Measurements from ENCODE around the gene LRRFIP1.
A peak's percentile ranks its signal among the peaks of the same experiment; 100 is the strongest.
"Not testable (repeated sequence)": the region's sequence is repeated elsewhere in the genome, so short reads cannot be mapped to it uniquely, and the experiment has no call there.

The LRRFIP1 gene

DNA sequence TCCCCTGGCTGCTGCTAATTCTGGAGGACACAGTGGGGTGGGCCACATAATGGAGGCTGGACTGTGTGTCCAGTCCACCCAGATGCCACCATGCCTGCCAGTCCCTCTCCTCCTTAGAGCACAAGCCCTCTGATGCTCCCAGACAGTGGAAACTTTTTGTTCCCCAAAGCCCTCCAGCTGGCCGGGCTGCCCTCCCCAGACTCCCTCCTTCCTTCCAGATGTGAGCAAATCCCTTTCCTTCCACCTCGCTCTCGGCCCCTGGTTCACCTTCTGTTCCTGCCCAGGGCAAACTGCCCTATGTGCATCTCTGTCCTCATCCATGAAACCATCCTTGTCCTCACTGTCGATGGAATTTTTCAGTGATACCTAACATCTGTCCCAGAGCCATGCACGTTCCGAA, 33.9 kb downstream of the LRRFIP1 start:
- DNase-seq (ENCODE audit: low read depth in 1 of 2, low spot score in 1 of 2) = no peak

DNA sequence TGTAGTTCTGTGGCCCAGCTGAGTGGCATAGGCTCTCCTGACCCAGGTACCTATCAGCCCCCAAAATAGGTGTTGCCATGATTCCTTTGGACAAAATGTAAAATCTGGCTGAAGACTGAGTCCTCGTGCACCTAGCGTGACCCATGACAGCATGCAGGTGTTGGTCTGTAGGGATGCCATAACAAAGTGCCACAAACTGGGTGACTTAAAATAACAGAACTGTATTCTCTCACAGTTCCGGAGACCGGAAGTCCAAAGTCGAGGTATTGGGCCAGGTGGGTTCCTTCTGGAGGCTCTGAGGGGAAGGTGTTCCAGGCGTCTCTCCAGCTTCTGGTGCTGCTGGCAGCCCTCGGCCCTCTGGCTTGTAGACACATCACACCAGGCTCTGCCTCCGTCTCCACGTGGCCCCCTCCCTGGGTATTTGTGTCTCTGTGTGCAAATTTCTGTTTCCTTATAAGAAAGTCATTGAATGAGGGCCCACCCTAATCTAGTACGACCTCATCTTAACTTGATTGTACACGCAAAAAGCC, 34.5 kb downstream of the LRRFIP1 start:
- DNase-seq (ENCODE audit: low read depth in 1 of 2, low spot score in 1 of 2) = no peak

DNA sequence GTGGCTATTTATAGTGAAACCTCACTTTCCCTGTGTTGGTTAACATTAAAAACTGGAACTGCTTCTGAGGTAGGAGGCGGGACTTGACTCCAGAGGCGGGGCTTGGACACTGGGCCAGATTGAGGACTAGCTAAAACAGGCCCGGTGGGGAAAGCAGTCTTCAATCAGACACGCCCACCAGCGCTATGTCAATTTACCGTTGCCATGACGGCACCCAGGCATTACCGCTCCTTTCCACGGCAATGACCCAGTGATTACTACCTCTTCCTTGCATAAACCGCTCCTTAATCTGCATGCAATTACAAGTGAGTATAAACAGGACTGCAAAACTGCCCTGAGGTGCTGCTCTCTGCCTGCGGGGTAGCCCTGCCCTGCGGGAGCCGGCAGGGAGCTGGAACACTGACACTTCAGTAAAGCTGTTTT, 35.3 kb downstream of the LRRFIP1 start:
- DNase-seq (ENCODE audit: low read depth in 1 of 2, low spot score in 1 of 2) = no peak

DNA sequence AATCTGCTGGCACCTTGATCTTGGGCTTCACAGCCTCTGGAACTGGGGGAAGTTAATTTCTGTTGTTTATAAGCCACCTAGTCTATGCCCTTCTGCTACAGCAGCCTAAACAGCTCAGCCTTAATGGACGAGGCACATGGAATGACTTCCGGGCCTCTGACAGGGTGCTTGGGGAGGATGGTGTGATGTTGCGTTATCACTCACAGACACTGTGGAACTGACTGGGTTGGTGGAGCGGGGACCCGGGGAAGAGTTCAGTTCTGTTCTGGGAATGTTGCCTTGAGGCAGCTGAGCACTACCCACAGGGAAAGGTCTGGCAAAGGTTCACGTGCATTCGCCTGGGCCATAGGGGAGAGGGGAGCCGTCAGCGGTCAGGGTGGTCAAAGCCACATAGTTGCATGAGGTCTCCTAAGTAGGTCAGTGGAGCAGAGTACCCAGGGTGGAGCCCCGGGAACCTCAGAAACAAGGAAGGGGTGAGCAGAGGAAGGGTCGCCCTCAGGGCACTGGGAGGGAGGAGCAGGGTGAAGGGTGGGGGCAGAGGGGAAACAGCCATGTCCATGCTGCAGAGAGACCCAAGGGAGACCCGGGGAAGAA, 36.2 kb downstream of the LRRFIP1 start:
- no peak for DNase-seq (ENCODE audit: low read depth in 1 of 2, low spot score in 1 of 2)

DNA sequence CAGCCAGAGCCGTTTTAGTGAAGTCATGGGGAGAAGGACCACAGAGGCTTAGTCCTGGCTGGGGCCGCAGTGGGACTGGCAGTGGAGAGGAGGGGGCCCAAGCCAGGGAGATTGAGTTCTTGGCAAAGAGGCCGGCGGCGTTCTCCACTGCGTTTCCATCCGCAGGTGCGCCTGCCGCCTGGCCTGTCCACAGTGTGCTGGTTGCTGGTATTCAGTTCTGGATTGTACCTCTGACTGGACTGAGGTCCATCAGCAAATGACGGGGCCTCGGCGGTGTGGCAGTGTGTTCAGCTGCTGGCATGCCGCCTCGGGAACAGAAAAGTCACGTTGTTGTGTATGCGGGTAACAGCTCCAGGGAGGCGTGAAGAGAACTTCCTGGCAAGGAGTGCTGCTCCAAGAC, 36.8 kb downstream of the LRRFIP1 start:
- DNase-seq (ENCODE audit: low read depth in 1 of 2, low spot score in 1 of 2) = no peak

DNA sequence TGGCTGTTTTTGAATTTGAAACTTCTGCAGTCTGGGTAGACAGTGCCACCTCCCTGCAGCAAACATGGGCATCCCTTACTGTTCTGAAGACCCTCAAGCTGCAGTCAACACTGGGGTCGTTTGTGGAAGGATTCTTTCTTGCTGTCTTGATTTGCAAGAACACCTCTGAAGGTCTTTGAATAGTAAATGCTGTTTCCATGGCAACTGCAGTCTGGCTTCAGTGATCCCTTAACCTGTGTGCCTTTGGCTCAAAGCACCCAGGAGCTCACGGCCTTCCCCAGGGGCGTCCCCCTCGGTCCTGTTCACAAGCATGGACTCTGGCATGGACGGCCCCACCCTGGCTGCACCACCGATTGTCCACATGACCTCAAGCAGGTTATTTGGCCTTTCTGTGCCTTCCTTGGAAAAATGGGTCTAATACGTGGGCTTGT, 38.3 kb downstream of the LRRFIP1 start:
- no peak for DNase-seq (ENCODE audit: low read depth in 1 of 2, low spot score in 1 of 2)

DNA sequence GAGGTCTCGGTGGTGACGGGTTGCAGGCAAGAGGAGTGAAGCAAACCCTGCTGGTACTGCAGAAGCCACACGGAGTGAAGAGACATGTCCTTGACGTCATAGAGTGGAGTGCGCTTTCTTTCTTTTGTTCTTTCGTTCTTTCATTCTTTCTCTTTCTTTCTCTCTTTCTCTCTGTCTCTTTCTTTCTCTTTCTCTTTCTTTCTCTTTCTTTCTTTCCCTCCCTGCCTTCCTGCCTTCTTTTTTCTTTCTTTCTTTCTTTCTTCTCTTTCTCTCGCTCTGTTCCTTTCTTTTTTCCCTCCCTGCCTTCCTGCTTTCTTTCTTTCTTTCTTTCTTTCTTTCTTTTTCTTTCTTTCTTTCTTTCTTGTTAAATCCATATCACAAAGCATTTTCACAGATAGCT, 39.2 kb downstream of the LRRFIP1 start:
- DNase-seq (ENCODE audit: low read depth in 1 of 2, low spot score in 1 of 2) = no peak

DNA sequence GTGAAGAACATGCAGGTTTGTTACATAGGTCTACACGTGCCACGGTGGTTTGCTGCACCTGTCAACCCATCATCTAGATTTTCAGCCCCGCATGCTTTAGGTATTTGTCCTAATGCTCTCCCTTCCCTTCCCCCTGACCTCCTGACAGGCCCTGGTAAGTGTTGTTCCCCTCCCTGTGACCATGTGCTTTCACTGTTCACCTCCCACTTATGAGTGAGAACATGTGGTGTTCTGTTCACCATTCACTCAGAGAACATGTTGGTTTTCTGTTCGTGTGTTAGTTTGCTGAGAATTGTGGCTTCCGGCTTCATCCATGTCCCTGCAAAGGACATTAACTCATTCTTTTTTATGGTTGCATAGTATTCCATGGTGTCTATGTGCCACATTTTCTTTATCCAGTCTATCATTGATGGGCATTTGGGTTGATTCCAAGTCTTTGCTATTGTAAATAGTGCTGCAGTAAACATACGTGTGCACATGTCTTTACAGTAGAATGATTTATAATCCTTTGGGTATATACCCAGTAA, 39.7 kb downstream of the LRRFIP1 start:
- DNase-seq (ENCODE audit: low read depth in 1 of 2, low spot score in 1 of 2) = not testable (repeated sequence)

DNA sequence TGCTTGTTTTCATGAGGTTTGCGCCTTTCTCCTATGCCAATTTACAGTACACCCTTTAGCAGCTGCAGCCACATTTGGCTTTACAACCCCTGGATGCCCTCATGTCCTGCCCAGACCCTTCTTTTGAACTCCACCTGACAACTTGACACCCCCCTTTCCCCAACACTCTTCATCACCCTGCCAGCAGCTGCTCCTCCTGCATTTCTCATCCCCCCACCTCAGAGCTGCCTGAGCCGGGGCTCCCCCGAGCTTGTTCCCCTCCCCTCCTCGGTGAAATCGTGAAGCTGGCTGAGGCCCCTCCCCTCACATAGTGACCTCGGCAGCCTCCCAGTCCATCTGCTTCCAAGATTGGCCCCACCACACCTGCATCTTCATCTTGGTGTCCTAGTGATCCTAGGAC, 40.5 kb downstream of the LRRFIP1 start:
- no peak for DNase-seq (ENCODE audit: low read depth in 1 of 2, low spot score in 1 of 2)

DNA sequence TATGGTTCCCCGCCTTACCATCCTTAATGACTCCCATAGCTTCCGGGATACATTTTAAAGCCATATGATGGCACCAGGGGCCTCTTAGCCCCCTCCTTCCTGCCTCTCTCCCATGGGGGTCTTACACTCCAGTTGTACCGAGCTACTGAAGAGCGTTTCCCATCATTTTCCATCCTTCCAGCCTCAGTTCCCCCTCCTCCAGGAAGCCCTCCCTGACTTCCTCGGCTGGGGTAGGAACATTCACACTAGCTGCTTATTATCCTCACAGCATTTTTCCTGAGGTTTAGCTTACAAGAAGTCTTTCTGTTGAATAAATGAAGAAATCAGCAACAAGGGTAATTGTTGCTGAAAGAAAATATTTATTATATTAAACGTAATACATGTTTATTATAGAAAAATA, 41.1 kb downstream of the LRRFIP1 start:
- DNase-seq (ENCODE audit: low read depth in 1 of 2, low spot score in 1 of 2) = no peak

DNA sequence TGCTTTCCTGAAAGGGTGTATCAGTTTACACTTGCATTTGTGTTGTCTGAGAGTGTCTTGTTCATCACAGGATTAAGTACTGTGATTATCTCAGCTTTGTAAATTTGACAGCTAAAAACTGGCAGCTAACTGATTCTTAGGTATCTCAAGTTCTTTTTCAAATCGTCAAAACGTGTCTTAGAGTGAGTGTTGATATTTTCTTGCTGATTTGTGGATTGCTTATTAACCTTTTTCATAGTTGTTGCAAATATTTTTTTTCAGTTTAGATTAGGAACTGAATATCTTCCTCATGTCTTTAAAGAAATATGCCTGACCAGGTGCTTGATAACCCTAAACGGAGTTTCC, 41.9 kb downstream of the LRRFIP1 start:
- no peak for DNase-seq (ENCODE audit: low read depth in 1 of 2, low spot score in 1 of 2)

DNA sequence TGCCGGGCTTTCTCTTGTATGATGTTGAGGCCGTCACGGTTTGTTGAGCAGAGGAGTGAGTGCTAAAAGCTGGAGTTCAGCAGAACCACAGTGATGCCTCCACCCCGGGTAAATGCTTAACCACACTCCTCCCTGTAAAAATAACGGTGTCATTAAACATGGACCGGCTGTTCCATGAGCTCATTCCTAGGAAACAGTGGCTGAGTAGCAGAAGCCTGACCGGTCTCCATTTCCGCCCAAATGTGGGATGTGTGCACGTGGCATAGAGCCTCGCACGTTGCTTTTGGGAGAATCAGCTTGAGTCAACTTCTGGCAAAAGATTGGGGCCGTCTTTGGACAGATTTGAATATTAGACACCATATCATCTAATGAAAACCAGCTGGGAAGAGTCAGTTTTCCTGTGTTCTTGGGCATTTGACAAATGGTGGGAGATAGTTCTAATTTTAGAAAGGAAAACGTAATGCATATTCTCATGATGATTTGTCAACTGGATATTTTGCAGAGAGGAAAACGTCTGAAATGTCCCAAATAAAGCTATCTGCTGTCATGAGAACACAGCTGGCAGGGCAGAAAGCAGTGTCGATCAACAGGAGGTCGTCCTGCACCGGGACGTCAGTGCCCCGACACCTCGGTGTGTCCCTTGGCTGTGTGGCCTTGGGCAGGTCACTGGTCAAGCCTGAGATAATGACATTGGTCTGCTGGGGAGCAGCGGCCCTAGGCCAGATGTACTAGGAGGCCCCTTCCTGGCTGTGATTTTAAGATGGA, 42.4 kb downstream of the LRRFIP1 start:
- no peak for DNase-seq (ENCODE audit: low read depth in 1 of 2, low spot score in 1 of 2)

DNA sequence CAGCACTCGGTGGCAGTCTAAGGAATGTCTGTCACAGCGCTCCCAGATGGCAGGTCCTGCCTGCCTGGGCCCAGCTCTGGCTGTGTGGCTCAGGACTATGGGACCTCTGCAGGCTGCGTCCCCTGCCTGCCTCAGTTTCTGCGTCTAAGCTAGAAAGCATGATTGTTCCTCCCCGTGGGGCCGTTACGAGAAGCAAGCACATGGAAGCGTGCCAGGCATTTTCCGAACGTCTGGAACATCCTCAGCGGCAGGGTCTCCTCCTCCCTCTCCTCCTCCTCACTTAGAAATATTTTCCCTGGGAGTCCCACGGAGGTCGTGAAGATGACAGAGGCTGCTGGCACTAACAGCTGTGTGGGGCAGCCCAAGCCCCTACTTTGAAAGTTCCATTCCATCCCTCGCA, 43.3 kb downstream of the LRRFIP1 start:
- DNase-seq (ENCODE audit: low read depth in 1 of 2, low spot score in 1 of 2) = no peak

DNA sequence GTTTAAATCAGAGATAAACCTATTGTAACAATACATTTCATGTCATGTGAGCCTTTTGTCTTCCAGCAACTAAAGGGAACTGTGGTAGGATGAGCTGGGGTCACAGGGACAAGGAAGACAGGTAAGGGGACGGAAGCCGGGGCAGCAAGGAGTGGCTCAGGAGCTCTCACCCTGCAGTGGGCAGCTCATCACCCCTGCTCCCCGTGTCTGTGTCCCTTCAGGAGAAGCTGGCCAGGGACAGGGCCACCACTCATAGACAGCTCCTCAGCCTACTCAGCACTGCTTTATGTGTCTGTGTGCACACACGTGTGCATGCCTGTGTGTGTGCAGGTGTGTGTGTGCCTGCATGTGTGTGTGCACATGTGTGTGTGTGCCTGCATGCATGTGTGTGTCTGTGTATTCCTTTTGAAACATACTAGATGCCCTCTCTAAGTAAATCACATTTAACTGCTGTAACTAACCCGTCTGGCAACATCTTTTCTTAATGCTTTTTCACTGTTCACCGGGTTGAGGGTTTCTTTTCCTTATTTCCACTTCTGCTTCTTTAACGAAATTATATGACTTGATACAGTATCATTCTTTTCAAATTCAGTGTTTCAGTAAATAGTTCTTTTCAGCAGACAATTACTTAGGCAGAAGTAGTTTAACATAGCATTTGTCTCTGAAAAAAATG, 44.2 kb downstream of the LRRFIP1 start:
- no peak for DNase-seq (ENCODE audit: low read depth in 1 of 2, low spot score in 1 of 2)

DNA sequence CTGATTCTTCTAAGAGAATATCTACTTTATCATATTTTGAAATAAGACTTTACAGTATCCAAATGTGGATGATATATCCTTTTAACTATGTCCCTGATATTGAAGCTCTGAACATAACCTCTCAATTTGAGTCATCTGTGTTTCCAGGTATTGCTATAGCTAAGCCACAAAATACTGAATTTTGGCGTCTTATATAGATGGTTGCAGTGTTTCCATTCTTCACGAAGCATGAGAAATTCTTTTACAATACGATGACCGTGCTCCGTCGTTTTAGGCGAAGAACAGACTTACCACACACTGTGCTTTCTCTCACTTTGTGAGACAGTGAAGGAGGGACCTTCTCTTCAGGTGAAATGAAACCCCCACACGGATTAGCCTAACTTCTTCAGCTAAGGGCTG, 45.3 kb downstream of the LRRFIP1 start:
- no peak for DNase-seq (ENCODE audit: low read depth in 1 of 2, low spot score in 1 of 2)

DNA sequence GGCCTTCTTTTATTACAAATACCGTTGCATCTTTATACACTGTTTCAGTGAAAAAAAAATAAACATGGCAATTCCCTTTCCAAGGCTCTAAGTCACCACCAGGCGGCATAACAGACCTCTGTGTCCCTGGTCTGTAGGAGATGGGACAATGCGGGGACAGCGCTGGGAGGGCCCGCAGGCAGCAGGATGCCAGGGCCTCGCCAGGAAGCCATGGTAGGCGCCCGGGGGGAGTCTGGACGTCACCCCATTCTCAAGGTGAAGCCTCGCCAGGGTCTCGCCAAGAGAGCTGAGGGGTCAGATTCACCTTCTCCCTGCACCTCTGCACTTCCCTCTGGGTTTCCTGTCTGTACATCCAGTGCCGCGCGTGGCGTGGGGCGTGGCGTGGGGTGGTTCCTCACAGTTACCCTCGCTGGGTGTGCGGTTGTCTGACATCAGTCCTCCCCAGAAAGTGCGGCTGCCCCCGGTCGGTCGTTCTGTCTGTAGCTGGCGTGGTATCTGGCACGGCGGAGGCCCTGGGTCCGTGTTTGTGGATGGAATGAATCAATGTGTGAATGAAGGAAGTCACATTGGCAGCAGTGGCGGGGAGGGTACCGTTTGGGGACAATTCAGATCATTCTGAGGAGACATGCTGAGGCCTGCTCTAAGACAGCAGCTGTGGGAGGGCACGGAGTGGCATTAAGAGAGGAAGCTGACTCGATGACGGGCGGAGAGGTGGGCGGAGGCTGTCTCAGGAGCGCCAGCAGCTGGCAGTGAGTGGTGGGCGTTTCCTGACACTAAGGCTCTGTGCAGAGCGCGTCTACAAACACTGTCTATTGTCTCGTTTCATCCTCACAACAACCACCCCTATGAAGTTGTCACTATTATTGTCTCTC, 46.0 kb downstream of the LRRFIP1 start:
- peak; percentile 70 to 75 for DNase-seq (ENCODE audit: low read depth in 1 of 2, low spot score in 1 of 2)

DNA sequence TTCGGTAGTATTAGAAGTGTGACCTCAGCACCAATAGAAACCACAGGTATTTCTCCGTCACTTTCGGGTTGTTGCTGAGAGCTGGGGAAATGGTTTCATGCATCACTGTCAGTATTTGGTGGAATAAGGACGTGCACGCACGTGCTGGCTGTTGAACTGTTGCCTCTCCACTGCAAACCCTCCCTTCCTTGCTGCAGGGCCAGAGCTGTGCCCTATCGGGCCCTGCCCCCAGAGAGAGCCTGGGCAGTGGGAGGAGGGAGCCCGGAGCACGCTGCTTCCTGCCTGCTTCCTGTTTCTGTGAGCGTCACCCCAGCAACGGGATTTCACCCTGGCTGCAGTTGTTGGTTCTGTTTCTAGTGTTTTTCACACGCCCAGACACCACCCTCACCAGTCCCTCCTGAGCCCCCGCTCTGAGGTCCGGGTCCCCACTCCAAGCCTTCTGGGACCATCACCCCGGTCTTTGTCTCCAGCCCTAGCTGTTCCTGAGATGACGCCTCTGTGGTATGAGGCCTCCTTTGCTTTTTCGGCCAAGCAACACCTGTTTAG, 47.4 kb downstream of the LRRFIP1 start:
- peak; percentile 47 to 71 for DNase-seq (ENCODE audit: low read depth in 1 of 2, low spot score in 1 of 2)

DNA sequence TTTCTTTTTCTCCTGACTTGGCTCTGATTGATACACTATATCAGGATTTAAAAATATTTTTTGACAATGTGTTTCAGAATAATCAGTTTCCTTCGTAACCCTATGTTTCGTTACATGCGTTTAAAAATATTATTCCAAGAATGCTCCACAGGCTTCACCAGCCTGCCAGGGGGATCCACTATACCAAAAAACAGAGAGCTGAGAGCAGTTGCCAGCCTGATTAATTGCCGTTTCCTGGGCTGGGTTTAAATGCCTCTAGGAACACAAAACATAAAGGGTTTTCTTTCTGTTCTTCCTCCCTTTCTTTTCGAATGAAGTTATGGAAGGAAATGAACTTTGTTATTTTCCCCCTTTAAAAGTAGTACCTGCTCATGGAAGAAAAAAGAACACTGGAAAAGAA, 47.9 kb downstream of the LRRFIP1 start:
- DNase-seq (ENCODE audit: low read depth in 1 of 2, low spot score in 1 of 2) = no peak

DNA sequence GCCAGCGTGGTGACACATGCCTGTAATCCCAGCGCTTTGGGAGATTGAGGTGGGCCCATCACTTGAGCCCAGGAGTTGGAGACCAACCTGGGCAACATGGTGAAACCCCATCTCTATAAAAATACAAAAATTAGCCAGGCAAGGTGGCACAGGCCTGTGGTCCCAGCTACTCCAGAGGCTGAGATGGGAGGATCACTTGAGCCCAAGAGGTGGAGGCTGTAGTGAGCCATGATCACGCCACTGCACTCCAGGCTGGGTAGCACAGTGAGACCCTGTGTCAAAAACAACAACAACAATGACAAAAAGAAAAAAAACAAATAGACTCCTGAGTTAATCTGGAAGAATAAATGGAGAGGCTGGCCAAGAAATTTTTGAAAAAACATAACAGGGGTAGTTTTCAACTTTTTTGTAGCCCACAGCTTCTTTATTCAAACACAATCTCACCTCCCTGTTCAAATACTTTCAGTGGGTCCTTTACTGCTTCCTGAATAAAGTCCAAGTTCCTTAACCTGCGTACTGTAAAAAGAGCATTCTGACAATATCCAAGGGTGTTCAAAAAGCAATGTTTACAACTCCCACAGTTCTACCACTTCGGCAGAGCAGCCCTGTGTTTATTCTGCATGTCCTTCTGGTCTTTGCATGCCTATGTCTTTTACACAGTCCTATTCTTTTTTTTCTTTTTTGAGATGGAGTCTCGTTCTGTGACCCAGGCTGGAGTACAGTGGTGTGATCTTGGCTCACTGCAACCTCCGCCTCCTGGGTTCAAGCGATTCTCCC, 53.5 kb downstream of the LRRFIP1 start:
- no peak for DNase-seq (ENCODE audit: low read depth in 1 of 2, low spot score in 1 of 2)

DNA sequence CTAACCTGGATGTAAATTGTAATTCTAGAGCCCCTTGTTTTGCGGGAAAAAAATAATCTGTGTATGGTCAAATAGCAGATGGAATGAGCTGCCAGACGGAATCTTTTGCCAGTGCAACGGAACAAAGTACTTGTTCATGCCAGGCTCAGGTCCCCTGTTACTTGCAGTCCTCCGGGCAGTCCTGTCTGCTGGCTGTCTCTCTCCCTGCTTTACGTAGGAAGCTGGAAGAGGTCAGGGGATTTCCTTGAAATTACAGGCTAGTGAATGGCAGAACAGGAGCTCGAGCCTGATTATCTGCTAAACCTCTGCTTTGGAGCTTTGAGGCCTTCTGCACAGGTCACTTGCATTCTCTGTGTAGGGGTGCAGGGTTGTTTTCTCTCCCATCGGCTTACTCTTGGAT, 54.8 kb downstream of the LRRFIP1 start:
- no peak for DNase-seq (ENCODE audit: low read depth in 1 of 2, low spot score in 1 of 2)

Measured in stimulated activated CD4-positive, alpha-beta T cell treated with anti-CD3 and anti-CD28 coated beads, Interleukin-15, amount 100 ng/mL, for 1 hour (primary cell).